AG08395 (cell line): ENCODE measurements around the gene RNF14.
A peak's percentile ranks its signal among the peaks of the same experiment; 100 is the strongest.

Experiments used
- DNase-seq: peaks from one replicate; pipeline ENCODE4 v3.0.0; 2012; ENCODE audit warnings: mixed read lengths, low spot score

The RNF14 gene

GRCh38 chr5:141978389-141978788, 9.5 kb downstream of the RNF14 start:
- DNase-seq, result no peak

GRCh38 chr5:141982626-141983025, 13.7 kb downstream of the RNF14 start:
- no peak for DNase-seq

- DNase-seq, result no peak
Measured at GRCh38 chr5:141986072-141986471, 17.2 kb downstream of the RNF14 start.

GRCh38 chr5:141989720-141990119, 20.8 kb downstream of the RNF14 start:
- DNase-seq, result no peak

DNA sequence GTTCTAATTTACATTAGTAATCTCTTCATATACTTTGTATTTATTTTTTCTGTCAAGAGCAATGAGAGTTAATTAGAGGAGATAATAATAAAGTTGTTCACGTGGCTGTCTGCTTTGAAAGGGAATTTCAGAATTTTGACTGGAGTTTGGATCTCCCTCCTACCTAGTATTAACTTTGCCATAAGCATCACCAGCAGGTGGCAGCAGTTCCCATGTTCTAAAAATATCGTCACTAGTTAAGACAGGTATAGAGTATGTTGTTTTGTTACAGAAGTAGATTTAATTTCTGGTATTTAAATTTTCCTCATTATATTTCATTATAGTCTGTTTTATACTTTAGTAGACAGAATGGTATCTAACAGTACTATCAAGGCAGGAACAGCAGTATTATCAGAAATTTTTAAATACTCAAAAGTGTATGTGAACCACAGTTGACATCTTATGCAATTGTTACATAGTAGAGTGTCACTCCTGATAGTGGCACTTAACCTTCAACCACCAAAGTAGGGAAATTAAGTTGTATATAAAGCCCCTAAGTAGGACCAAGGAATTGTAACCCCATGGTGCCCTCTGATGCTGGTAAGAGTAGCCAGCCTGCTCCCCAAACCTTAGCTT, 23.6 kb downstream of the RNF14 start:
- peak; percentile 61 for DNase-seq

DNA sequence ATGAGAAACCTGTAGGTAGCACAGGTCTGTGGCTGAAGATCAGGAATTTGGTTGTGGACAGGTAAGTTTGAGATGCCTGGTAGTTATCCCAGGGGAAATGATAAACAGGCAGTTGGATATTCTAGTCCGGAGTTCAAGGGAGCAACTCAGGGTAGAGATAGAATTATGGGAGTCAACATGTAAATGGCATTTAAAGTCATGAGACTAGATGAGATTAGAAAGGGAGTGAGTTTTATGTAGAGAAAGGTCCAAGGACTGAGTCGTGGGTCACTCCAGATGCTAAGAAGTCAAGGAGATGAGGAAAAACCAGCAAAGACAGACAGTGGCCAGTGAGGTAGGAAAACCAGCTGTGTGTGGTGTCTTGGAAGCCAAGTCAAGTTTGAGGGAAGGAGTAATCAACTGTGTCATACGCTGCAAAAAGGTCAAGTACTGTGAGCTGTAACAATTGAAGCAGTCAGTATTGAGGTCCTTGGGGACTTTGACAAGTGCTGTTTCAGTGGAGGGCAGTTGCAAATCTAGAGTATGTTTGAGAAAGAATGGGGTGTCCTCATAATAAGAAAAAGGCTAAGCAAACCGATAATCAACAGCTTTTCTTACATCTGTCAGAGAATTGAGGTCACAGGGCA, 25.7 kb downstream of the RNF14 start:
- no peak for DNase-seq

- no peak for DNase-seq
Measured at GRCh38 chr5:141995656-141996055, 26.8 kb downstream of the RNF14 start.

DNA sequence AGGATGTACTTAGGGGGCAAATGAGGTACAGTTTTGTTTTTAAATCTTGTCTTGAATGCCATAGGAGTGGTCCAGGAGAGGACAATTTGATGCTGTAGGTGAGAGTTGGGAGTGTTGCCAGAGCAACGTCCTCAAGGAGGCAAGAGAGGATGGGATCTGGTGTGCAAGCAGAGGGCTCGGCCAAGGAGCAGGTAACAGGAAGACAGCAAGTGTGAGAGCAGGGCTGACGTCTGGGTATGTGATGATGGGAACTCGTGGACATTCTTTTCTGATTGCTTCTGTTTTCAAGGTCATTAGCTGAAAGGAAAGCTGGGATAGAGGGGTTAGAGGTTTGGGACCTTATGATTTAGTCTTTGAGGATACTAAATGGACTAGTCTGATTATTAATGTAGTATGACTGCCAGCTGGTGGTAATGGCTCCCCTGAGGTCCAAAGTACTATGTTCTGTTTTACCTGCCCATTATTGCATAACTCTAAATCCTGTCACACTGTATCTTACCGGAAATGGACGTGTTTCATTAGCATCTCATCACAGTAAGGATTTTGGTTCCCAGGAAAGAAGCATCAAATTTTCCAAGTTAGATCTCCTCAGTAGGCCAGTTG, 28.6 kb downstream of the RNF14 start:
- DNase-seq, result no peak

GRCh38 chr5:142000173-142000572, 31.3 kb downstream of the RNF14 start:
- no peak for DNase-seq

- DNase-seq, result no peak
Measured at GRCh38 chr5:142000704-142001484, 32.0 kb downstream of the RNF14 start.

DNA sequence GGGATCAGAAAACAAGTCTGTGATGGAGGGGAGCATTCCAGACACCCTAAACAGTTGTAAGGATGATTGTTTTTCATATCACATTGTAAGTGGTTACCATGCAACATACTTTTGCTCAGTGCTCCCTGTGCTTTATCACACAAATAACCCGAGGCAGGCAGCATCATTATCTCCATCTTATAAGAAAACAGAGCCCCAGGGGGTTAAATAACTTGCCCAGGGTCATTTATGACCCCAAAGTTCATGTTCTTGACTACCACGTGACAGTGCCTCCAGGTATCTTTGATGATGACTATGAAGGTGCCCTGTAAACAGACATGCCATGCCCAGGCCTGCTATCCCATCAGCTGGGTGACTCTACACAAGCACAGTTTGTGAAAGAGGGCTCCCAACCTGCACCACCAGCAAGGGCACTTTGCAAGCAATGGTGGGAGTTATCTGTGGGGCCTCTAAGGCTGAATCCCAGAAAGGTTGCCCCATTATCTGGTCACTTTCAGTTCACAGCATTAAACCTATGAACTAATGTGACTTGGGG, 34.4 kb downstream of the RNF14 start:
- DNase-seq, result no peak

DNA sequence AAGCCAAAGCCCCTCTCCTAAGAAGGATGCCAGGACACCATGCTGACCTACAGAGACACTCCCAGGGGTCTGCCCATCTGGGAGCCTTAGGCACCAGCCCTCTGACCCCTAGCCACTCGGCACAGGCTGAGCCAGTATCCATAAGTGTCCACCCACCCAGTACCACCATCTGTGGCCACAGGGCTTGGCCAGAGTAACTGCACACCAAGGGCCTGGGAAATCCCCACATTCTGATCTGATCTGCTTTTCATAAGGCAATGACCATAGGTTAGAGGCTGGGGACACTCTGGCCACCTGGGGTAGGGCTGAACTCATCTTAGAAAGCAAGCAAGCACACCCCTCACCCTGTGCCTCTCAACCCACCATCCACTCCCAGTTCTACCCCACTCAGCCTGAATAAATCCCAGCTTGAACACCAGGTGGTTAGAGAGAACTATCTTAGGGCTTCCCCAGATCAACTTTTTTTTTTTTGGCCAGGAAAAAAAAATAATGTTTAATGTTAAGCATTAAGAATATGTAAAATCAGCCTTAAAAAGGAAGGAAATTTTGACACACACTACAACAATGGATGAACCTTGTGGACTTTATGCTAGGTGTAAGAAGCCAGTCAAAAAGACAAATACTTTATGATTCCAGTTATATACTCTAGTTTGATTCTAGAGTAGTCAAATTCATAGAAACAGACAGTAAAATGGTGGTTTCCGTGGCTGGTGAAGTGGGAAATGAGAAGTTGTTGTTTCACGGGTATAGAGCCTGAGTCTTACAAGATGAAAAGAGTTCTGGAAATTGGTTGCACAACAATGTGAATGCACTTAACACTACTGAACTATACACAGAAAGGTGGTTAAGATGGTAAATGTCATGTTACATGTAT, 37.7 kb downstream of the RNF14 start:
- DNase-seq, result no peak

DNA sequence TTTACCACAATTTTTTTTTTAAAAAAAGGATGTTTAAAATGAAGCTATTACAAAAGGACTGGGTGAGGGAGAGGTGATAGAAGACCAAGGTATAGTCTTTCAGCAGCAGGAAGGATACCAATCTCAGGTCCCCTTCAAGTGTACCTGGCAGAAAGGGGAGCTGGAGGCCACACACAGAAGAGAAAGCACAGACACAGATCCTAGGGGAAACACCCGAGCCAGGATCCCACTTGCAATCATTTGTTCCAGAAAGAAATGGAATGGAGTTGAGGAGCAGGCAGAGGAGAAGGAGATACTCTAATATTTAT, 38.3 kb downstream of the RNF14 start:
- DNase-seq, result no peak

DNA sequence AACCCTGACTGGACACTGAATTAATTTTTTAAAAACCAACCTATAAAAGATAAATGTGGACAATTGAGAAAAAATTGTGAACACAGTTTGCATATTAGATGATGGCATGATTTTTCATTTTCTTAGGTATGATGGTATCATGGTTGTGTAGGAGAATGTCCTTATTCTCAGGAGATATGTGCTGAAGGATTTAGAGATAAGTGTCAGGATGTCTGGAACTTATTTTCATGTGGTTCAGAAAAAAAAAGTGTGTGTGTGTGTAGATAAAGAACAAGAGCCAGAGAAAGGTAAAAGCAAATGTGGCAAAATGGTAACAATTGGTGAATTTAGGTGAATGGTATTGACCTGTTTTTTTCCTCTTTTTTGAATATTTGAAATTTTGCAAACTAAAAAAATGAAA, 39.9 kb downstream of the RNF14 start:
- DNase-seq, result no peak

DNA sequence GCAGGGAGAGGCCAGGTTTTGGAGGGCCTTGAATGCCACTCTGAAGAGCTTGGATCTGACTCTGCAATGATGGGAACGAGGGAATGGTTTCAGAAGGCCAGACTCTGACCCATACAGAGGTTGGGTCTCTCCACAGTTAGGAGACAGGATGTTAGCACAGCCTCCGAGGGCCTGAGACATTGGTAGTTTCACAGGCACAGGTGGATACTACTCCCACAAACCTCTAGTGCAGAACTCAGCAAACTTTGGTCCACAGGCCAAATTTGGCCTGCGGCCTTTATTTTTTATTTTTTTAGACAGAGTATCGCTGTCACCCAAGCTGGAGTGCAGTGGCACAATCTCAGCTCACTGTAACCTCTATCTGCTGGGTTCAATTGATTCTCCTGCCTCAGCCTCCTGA, 41.0 kb downstream of the RNF14 start:
- DNase-seq, result no peak

GRCh38 chr5:142011572-142012185, 42.8 kb downstream of the RNF14 start:
- DNase-seq, result no peak

DNA sequence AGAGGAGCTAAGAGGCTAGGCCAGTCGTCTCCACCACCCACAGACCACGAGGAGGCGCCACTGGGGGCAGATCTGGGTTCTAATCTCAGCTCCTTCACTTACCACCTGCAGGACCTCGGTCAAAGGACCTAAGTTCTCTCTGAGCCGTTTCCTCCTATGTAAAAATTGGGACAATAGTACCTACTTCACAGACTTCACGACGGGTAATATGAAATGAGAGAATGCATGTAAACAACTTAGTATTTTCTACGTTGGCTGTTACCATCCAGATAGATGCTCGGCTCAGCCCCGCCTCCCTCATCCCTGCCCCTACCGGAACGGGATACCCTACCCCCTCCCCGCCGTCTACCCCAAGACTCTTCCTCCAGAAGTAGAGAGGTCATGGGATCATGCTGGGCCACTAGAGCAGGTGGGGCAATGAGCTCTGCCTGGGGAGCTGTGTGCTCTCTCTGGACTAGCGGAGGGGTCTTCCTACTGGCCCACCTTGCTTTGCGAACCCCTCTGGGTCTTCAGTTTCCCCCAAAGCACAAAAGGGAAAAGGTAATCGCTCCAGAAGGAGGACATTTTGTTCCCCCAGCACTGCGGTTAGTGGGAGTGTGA, 43.4 kb downstream of the RNF14 start:
- DNase-seq, result peak; percentile 21

- DNase-seq, result peak; percentile 93
Measured at GRCh38 chr5:142012792-142013388, 44.0 kb downstream of the RNF14 start, which contains the start of gene GNPDA1. TSS of gene GNPDA1 (minus strand) at chr5:142013027. CDS start at chr5:142012035, 992 bp downstream.

DNA sequence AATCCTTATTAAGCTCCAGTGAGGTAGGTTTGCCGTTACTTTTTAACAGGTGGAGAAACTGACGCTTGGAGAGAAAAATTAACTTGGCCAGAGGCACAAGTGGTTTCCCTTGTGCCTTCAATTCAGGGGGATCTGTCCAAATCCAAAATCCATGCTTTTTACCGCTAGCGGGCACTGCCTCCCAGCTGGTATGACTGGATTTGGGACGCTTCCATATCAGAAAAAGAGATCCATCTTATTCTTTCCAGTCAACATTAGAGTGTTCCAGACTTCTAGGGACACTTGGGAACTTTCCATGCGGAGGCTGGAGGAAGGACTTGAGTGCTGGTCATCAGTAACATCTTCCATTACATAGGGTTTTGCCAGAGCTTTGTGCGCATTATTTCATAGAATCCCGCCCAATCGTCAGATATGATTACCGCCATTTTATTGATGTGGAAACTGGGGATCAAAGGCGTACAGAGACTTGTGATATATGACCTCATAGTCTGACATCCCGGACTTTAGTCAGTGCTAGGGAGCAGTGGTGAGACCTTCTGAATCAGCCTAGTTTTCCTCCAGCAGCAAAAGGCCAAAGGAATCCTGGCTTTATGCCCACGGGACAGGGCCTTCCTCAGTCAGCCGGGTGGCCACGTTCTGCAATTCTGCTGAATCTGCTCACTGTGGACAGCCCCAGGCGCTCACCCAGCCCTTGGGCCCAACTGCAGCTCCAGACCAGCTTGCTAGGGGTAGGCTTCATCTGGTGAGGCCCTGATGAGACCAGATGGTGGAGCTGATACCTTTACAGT, 45.0 kb downstream of the RNF14 start:
- DNase-seq, result peak; percentile 56
